Stimulated activated CD4-positive, alpha-beta T cell treated with anti-CD3 and anti-CD28 coated beads, TNF-alpha, amount 100 ng/mL, for 24 hours (primary cell): ENCODE data around the gene C16orf87.

Experiments used
- DNase-seq, 3 experiments: peaks; one replicate each; pipeline ENCODE4 v3.0.0-alpha.2; 2020; ENCODE audit warnings: low read depth in 3 of 3

The C16orf87 gene

DNA sequence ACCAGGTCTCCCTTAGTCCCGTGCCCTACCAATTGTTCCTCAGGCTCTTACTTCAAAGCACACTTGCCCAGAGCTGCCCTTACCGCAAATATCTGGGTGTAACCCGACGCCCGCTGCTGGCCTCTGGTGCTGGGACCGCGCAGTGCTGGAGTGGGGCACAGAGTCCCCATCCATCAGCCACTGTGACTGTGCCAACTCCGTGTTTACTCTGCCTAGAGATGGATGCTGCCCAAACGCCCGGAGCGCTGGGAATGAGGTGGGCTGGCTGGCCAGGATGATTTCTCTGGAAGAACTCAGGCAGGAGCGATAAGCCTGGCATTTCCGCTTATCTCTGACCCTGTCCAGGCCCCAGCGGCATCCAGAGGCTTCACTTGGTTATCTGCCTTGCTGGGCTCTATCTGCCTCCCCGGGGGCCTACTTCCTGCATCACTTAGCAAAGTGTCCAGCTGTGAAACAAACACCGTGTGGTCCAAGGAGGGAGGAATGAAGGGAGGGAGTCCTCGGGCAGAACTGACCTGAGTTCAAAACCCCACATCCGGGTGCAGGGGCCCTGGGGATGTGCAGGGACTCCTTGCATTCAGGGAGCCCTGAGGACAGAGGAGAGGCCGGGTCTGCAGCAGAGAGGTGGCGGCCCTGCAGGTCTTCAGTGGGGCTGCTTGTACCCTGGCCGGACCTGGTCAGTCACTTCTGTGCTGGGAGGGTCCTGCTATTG is 73.5 kb downstream of the C16orf87 start:
- no peak for DNase-seq

DNA sequence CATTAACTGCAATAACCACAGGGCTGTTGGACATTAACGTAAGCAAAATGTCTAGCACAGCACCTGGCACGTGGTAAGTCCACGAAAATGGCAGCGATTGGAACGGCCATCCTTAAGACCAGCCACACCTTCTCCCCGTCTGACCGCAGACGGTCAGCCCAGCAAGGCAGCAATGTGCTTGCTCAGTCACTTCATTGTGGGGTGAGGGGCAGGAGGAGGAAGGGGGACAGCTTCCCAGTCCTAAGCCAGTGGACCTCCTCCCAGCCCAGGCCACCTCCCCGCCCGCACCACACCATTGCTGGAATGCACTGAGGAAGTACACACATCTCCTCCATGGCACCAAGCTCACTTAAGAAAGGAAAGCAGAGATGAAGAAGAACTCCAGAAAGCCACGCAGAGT is 74.2 kb downstream of the C16orf87 start:
- DNase-seq, result no peak

DNA sequence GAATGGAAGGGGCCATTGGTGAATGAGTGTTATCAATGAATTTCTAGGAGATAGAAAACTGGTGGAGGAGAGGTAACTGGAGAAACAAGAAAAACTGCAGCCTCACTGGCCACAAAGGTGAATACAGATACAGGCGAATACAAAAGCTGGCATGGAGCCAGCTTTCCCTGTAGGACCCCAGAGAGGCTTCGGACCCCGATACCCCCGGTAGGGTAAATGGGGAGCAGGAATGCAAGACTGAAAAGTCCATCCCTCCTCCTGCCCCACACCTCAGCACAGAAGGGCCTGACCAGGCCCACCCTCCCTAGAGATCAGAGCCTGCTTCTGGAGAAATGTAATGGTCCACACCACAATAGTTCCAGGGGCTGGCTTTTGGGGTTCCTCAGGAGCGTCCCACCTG is 78.0 kb downstream of the C16orf87 start:
- no peak for DNase-seq

DNA sequence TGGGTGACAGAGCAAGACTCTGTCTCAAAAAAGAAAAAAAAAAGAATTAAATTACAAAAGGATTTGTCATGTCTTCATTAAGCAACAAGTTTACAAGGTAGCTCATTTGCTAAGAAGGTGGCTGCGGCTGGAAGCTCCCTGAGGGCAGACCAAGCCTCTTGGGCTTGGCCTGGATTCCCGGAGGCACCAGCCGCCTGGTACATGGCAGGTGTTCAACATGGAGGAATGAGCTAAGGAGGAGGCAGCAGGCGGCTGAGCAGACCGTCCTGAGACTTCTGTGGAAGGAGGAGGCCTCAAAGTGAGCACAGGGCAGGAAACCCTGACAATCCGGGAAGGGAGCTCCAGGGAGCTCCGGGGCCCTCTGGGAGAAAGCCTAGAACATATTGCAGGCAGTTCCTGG is 79.6 kb downstream of the C16orf87 start:
- DNase-seq, result no peak

DNA sequence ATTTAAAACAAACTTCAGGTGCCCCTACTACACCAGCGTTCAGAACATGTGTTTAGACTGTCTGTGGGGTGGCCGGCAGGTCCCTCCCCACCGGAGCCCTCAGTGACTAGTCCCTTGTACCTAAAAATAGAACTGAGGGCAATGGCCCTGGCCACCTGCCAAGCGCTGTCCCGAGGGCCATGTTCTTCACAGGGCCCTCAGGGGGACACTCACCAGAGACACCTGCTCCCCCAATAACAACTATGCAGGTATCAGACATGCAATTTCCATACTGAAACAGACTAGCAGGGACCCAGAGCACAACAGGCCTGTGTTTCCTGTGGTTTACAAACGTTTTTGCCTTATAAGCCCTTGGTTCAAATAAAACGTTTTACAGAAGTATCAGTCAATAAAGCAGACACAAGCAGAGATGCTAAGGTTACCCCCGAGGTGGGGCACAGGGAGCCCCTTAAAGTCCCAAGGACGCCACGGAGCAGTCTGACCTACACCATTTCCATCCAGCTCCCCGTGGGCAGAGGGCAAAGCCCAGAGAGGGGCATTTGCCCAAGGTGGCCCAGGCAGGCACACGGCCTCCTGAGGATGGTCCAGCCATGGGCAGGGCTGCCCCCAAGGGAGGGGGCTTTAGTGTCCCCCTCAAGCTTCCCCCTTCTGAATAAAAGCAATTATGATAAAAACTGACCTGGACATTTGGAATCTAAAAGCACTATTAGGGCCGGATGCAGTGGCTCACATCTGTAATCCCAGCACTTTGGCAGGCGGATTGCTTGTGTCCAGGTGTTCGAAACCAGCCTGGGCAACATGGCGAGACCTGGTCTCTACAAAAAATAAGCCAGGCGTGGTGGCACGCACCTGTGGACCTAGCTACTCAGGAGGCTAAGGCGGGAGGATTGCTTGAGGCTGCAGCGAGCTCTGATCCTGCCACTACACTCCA is 81.9 kb downstream of the C16orf87 start:
- no peak for DNase-seq

DNA sequence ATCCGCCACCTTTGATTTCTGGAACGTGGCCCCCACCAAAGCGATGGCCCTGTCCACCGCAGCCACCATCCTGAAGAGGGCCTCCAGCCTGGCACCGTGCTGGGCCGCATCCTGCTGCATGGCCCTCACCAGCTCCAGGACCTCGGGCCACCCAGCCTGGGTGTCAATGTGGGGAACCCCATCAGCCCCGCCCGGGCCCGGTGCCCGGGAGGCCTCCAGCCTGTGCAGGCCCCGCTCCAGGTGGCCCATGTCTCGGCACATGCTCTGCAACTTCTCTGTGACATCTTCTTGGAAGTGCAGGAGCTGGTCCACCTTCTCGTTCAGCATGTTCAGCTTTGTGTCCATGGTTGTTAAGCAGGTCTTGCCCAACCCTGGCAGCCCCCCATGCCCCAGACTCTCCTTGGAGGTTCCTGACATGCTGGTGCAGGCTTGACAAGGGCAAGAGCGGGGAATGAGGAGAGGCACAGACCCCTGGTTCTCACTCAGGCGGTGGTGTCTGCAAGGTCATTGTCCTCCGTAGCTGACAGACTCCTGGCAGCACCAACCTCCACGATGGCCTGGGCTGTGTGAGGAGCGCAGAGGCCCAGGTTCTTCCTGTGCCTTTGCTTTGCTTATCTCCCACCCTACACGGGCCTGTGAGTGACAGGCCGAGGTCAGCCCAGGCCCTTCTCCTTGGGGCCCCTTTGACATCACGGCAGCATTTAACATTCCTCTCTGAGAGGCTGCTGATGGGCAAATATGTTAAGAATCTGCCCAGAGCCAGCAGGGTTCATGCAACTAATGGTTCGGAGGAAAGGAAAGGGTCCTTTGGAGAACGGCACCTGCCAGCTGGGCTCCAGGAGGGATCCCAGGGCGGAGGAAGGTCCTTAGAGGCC is 83.0 kb downstream of the C16orf87 start, which contains the start of gene MYLK3:
MYLK3 (minus strand) TSS at position 568 of the 875 bp plus-strand sequence; CDS start at position 417, 151 bp downstream.
- DNase-seq, result no peak

DNA sequence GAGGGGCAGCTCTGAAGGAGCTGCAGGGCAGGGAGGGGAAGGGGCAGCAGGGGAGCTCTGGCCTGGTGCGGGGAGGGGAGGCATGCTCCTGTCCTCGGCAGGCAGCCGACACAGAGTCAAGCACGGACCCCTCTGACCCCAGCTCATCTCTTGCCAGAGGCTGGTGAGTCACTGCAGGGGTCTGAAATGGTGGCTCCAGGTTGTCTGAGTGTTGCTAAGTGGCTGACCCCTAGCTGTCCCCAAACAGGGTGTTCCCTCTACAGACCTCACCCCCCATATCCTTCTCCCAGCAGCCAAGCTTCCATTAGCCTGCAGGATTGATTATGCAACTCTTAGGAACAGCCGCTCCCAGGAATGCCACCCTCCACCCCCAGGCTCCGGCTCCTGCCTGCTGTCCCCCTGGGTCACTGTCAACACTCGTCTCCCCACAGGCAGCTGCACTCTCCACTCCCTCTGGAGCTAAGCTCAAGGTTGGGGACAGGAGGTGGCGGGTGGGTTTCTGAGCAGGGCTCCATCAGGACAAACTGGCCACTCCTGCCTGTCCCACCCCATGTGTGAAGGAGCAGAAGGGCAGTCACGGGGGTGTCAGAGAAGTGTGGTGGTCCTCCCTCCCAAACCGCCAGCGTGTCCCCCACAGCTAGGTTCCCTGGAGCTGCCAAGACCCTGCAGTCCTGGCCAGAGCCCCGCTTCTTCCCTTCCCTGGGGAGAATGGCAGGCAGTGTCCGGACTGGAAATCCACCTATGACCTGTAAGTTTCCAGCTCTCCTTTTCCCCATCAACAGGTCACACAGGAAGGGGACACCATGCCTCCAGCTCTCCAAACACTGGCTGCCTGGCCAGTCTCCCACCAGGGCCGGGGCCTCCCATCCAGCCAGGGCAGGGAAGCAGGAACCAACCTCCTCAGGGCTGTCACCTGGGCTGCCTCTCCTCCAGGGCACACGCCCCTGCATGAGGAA is 83.9 kb downstream of the C16orf87 start:
- no peak for DNase-seq
